Measurements from ENCODE around the gene PTPRD. TPM values are rescaled to one million over a fixed set of nuclear protein-coding genes. Genes with fewer than 3 reads are reported as not detected.

PTPRD gene
- total RNA-seq, 1 experiment from 2014 or later, result 32.5 TPM

- WGBS (ENCODE audit: extremely low coverage, insufficient read length, low lambda C conversion rate), result no CpG with 5 or more reads among the region's 2 CpGs
- H3K27me3 Mint-ChIP-seq (ENCODE audit: low read depth), result no peaks in the 10 kb centered on the region; the same call in 1 of the 2 replicates
- DNase-seq, result no peak
These were observed 1533.3 kb downstream of the PTPRD start for GRCh38 chr9:9079473-9079872.

More at GRCh38 chr9:9079473-9079872, 1533.3 kb downstream of the PTPRD start:
- H3K23me2 ChIP-seq (ENCODE audit: insufficient read length, low read depth, low read length, poor library complexity, severe bottlenecking), result no peaks in the 10 kb centered on the region
- H3K4ac ChIP-seq (ENCODE audit: low read depth, low read length), result no peak overlapping the region
- H2AFZ ChIP-seq (ENCODE audit: low read length), result no peak overlapping the region
- no peak overlapping the region for H3K18ac ChIP-seq (ENCODE audit: insufficient read length, low read depth, low read length)
- no peaks in the 10 kb centered on the region for H3K9me3 ChIP-seq (ENCODE audit: control insufficient read depth, low read depth, low read length)
- H4K91ac ChIP-seq (ENCODE audit: insufficient read length, low read depth, low read length), result no peak overlapping the region
- no peak overlapping the region for H3K9ac ChIP-seq (ENCODE audit: extremely low read depth, insufficient read length, low read length)
- H4K5ac ChIP-seq (ENCODE audit: insufficient read length, low read depth, low read length), result no peak overlapping the region
- peaks cover 0 to 7% (median 5%) of the 10 kb centered on the region in 3 experiments; a peak in 4 of 7 replicates for H3K36me3 Mint-ChIP-seq (ENCODE audit: insufficient read depth in 1 of 3, low read depth in 3 of 3)
- no peak overlapping the region for H2BK12ac ChIP-seq (ENCODE audit: insufficient read length, low read depth, low read length)
- H2AK5ac ChIP-seq (ENCODE audit: insufficient read length, low read length), result no peak overlapping the region
- H4K20me1 ChIP-seq (ENCODE audit: control insufficient read depth, insufficient read depth, insufficient read length), result no peaks in the 10 kb centered on the region
- no peak overlapping the region for H3K4me3 Mint-ChIP-seq
- no peak overlapping the region for H2BK5ac ChIP-seq (ENCODE audit: insufficient read length, low read length)
- H2BK15ac ChIP-seq (ENCODE audit: low read depth, low read length), result no peak overlapping the region
- no peak overlapping the region for H3K4me2 ChIP-seq (ENCODE audit: insufficient read depth, insufficient read length, low read length)
- H3K27ac Mint-ChIP-seq, result no peak overlapping the region
- no peak overlapping the region for H3K14ac ChIP-seq (ENCODE audit: insufficient read depth, low read length)
- H3T11ph ChIP-seq (ENCODE audit: low read length), result no peak overlapping the region
- H3K27me3 ChIP-seq (ENCODE audit: insufficient read depth, low read length), result no peaks in the 10 kb centered on the region
- no peak overlapping the region for H2BK120ac ChIP-seq (ENCODE audit: low read depth, low read length, poor library complexity, severe bottlenecking)
- no peak overlapping the region for H3K56ac ChIP-seq (ENCODE audit: insufficient read length, low read depth, low read length)
- no peaks in the 10 kb centered on the region for H3K4me1 ChIP-seq (ENCODE audit: insufficient read depth, low read length)
- H3K9me3 Mint-ChIP-seq, result peaks cover 7 to 8% of the 10 kb centered on the region in 2 experiments; a peak in 4 of 5 replicates
- TF ChIP-seq, protein P1, sequence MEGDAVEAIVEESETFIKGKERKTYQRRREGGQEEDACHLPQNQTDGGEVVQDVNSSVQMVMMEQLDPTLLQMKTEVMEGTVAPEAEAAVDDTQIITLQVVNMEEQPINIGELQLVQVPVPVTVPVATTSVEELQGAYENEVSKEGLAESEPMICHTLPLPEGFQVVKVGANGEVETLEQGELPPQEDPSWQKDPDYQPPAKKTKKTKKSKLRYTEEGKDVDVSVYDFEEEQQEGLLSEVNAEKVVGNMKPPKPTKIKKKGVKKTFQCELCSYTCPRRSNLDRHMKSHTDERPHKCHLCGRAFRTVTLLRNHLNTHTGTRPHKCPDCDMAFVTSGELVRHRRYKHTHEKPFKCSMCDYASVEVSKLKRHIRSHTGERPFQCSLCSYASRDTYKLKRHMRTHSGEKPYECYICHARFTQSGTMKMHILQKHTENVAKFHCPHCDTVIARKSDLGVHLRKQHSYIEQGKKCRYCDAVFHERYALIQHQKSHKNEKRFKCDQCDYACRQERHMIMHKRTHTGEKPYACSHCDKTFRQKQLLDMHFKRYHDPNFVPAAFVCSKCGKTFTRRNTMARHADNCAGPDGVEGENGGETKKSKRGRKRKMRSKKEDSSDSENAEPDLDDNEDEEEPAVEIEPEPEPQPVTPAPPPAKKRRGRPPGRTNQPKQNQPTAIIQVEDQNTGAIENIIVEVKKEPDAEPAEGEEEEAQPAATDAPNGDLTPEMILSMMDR (conservative IDR thresholded peaks at IDR 0.05), result no peak
- no peaks in the 10 kb centered on the region for H3K4me1 Mint-ChIP-seq
- H2BK20ac ChIP-seq (ENCODE audit: low read depth, low read length, poor library complexity, severe bottlenecking), result no peak overlapping the region
- no peak overlapping the region for H3K27ac ChIP-seq (ENCODE audit: insufficient read length, low read depth, low read length)
- no peak overlapping the region for H4K8ac ChIP-seq (replicated peaks; ENCODE audit: insufficient read length, low read depth, low read length)
- H3K79me1 ChIP-seq (ENCODE audit: insufficient read depth, low read depth, low read length, poor library complexity, severe bottlenecking), result no peaks in the 10 kb centered on the region
- no peaks in the 10 kb centered on the region for H3K79me2 ChIP-seq (ENCODE audit: insufficient read depth, low read length)
- H3K23ac ChIP-seq (ENCODE audit: insufficient read length, low read depth, low read length), result no peak overlapping the region

Measured in H9 (cell line).